B cell (primary cell): Measurements from ENCODE around the gene NFATC2. TPM values are rescaled to one million over a fixed set of nuclear protein-coding genes. Genes with fewer than 3 reads are reported as not detected.

Source experiments
- ATAC-seq: fragments of 200-7000 bp; cut with Tn5 transposase; one replicate; pipeline ENCODE4 v1.10.0; 2021; ENCODE audit warnings: low read depth, mild to moderate bottlenecking, moderate number of reproducible peaks, moderate library complexity
- CTCF ChIA-PET: fragments of 350-600 bp; sonication (Branson Sonifier 250); formaldehyde crosslinking; loops from one replicate; lab custom pipeline; 2021; ENCODE audit warnings: antibody characterized with exemption, inconsistent platforms; lab: Charles Lee
- POLR2A ChIA-PET: fragments of 350-600 bp; sonication (Branson Sonifier 250); formaldehyde crosslinking; loops from one replicate; lab custom pipeline; 2021; ENCODE audit warnings: antibody characterized with exemption; lab: Charles Lee
- DNase-seq: peaks from one replicate; pipeline ENCODE4 v3.0.0; 2013
- H2AFZ ChIP-seq: 2 replicates; pipeline ENCODE4 v1.6.1; 2012; ENCODE audit warnings: mild to moderate bottlenecking, low read depth, low read length; ENCODE audit not compliant: insufficient read depth, poor library complexity, severe bottlenecking
- H3K27ac ChIP-seq, 2 donors: 1 replicate in 1 of 2; 2 replicates in 1 of 2; pipeline ENCODE4 v1.5.1; 2012 to 2013; ENCODE audit warnings: low read length in 2 of 2, mild to moderate bottlenecking in 2 of 2, moderate library complexity in 1 of 2
- H3K27me3 ChIP-seq, 4 experiments: fragments of 200-600 bp in 1 of 4; sonication (generic) in 1 of 4; replicated peaks in 1 of 4; 1 replicate in 2 of 4; 2 replicates in 2 of 4; pipeline versions ENCODE4 v1.6.1 to v1.7.0; 2013 to 2016; ENCODE audit warnings: low read length in 3 of 4, mild to moderate bottlenecking in 2 of 4, mixed read lengths in 1 of 4, moderate library complexity in 1 of 4; ENCODE audit not compliant: insufficient read depth in 4 of 4, control insufficient read depth in 3 of 4; ENCODE audit errors: control extremely low read depth in 1 of 4
- H3K36me3 ChIP-seq, 2 experiments: replicated peaks in 1 of 2; 1 replicate in 1 of 2; 2 replicates in 1 of 2; pipeline versions ENCODE4 v1.6.1 to v1.7.1; 2013; ENCODE audit warnings: low read length in 1 of 2; ENCODE audit not compliant: insufficient read depth in 2 of 2, control insufficient read depth in 1 of 2; ENCODE audit errors: control extremely low read depth in 1 of 2, extremely low read depth in 1 of 2
- H3K4me1 ChIP-seq, 2 donors: fragments of 200-600 bp in 1 of 2; sonication (generic) in 1 of 2; 1 replicate in 1 of 2; 2 replicates in 1 of 2; pipeline versions ENCODE4 v1.5.1 to v1.6.1; 2013 to 2017; ENCODE audit warnings: low read length in 2 of 2; ENCODE audit not compliant: control insufficient read depth in 2 of 2, insufficient read depth in 2 of 2
- H3K4me2 ChIP-seq: replicated peaks from 2 replicates; pipeline ENCODE3; 2012; ENCODE audit warnings: mild to moderate bottlenecking, low read depth, low read length; ENCODE audit not compliant: poor library complexity, severe bottlenecking
- H3K4me3 ChIP-seq, 5 experiments: fragments of 200-600 bp in 1 of 5; sonication (generic) in 1 of 5; 1 replicate in 3 of 5; 2 replicates in 2 of 5; pipeline versions ENCODE4 v1.5.1 to v1.7.0; 2011 to 2016; ENCODE audit warnings: low read length in 4 of 5, mild to moderate bottlenecking in 4 of 5, low read depth in 2 of 5, control low read depth in 1 of 5, moderate library complexity in 1 of 5; ENCODE audit not compliant: insufficient read depth in 1 of 5; ENCODE audit errors: control extremely low read depth in 1 of 5, extremely low read depth in 1 of 5
- H3K79me2 ChIP-seq: fragments of 200-600 bp; sonication (generic); one replicate; pipeline ENCODE4 v1.6.0; 2016; ENCODE audit warnings: low read length; ENCODE audit not compliant: control insufficient read depth, insufficient read depth
- H3K9ac ChIP-seq: fragments of 200-600 bp; sonication (generic); 2 replicates; pipeline ENCODE4 v1.6.1; 2017; ENCODE audit warnings: mild to moderate bottlenecking, low read length, moderate library complexity
- H3K9me3 ChIP-seq, 3 donors: one replicate each; pipeline versions ENCODE4 v1.6.1 to v1.7.1; 2013; ENCODE audit warnings: low read length in 2 of 3; ENCODE audit not compliant: control insufficient read depth in 2 of 3, insufficient read depth in 1 of 3; ENCODE audit errors: control extremely low read depth in 1 of 3
- H4K20me1 ChIP-seq: 2 replicates; pipeline ENCODE4 v1.6.0; 2012; ENCODE audit warnings: mild to moderate bottlenecking, low read length; ENCODE audit not compliant: insufficient read depth, control insufficient read depth, poor library complexity, severe bottlenecking
- H3K27ac Mint-ChIP-seq: one replicate; pipeline ENCODE4 v1.8.0; 2021; ENCODE audit warnings: mixed read lengths
- H3K27me3 Mint-ChIP-seq: one replicate; pipeline ENCODE4 v1.8.0; 2021; ENCODE audit warnings: mixed read lengths
- H3K4me1 Mint-ChIP-seq: one replicate; pipeline ENCODE4 v1.8.0; 2021; ENCODE audit warnings: mixed read lengths
- H3K4me3 Mint-ChIP-seq: one replicate; pipeline ENCODE4 v1.8.0; 2021; ENCODE audit warnings: mixed read lengths
- H3K9me3 Mint-ChIP-seq: one replicate; pipeline ENCODE4 v1.8.0; 2022; ENCODE audit warnings: mixed read lengths; ENCODE audit not compliant: insufficient read depth
- EZH2 ChIP-seq: IDR thresholded peaks from 2 replicates; pipeline ENCODE4 v1.6.1; 2012; ENCODE audit warnings: borderline replicate concordance, low read depth, mild to moderate bottlenecking, moderate library complexity, low read length; ENCODE audit not compliant: insufficient read depth, poor library complexity, severe bottlenecking
- WGBS: methylation state at CpG from one replicate; pipeline ENCODE4 v1.1.5; 2013; ENCODE audit warnings: missing lambda C conversion rate; ENCODE audit not compliant: insufficient coverage; 5-methylcytosine and 5-hydroxymethylcytosine counted together
- intact Hi-C: fragments of 100-400 bp; cut with micrococcal nuclease; formaldehyde crosslinking; loops from one replicate; pipeline ENCODE4 v1.10.0; 2022
- polyA plus RNA-seq: library from polyadenylated mRNA; depleted of rRNA; stranded (reverse); fragments of >200 nt; gene quantifications from 2 replicates; pipeline ENCODE4 v1.2.3, GENCODE V29; 2012
- total RNA-seq, 2 donors: library from RNA; stranded (reverse); fragments of 120-200 nt in 1 of 2; gene quantifications; 1 replicate in 1 of 2; 2 replicates in 1 of 2; pipeline versions ENCODE4 v1.2.3 to v1.2.4, GENCODE V29; 2013 to 2022
- TF ChIP-seq, protein P1 (sequence below): fragments of 200-600 bp; IDR thresholded peaks from one replicate; pipeline ENCODE4 v1.8.0; 2022; ENCODE audit warnings: antibody characterized with exemption, mild to moderate bottlenecking

The NFATC2 gene
- total and polyA plus RNA-seq, 2 donors (not counting 1 experiment from before 2014, with no cell fraction given), result 10.1 to 38.0 TPM

DNA sequence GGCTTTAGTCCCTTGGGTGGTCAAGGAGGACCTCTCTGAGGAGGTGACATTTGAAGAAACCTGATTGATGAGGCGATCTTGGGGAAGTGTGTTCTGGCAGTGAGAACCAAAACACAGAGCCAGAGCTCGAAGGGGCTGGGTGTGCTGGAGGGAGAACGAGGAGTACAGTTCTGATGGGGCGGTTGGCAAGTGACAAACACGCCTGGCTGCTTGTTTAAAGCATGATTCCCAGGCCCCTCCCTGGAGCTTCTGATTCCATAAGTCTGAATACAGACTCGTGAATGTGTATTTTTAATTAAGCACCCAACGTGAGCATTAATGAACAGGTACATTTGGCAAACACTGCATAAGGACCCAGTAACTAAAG lies 886 bp upstream of the NFATC2 start:
- intact Hi-C loops, result loop anchor here (2.0 to 10.0 kb wide), 3 partner anchors 51 to 809 kb away; partner anchors contain the start of gene PARD6B
- WGBS, result 61% methylated on average over 6 of the region's 7 CpGs
- no peak overlapping the region for H3K27ac ChIP-seq
- ChIA-PET POLR2A (interaction anchor here (1.1 to 2.6 kb wide), 3 partner anchors 82 to 157 kb away, joined by 4 to 12 read pairs (median 6); no protein-coding TSS in a partner anchor), CTCF (interaction anchor here (0.7 to 3.7 kb wide), 7 partner anchors 17 to 764 kb away, joined by 3 to 37 read pairs (median 4); no protein-coding TSS in a partner anchor)
- peaks cover 21 to 36% of the 10 kb centered on the region in 2 donors for H3K4me1 ChIP-seq
- no peak overlapping the region for H3K9ac ChIP-seq
- Mint-ChIP-seq H3K4me3 (peak overlapping the region; percentile 87), H3K27me3 (peaks cover 8% of the 10 kb centered on the region), H3K4me1 (peaks cover 39% of the 10 kb centered on the region), H3K27ac (peak overlapping the region; percentile 85), H3K9me3 (no peaks in the 10 kb centered on the region)
- DNase-seq (no peak), ATAC-seq (no peak)
- H3K79me2 ChIP-seq, result peaks cover 37% of the 10 kb centered on the region
- H3K9me3 ChIP-seq, result no peaks in the 10 kb centered on the region
- no peak for TF ChIP-seq EZH2
- TF ChIP-seq, protein P1, sequence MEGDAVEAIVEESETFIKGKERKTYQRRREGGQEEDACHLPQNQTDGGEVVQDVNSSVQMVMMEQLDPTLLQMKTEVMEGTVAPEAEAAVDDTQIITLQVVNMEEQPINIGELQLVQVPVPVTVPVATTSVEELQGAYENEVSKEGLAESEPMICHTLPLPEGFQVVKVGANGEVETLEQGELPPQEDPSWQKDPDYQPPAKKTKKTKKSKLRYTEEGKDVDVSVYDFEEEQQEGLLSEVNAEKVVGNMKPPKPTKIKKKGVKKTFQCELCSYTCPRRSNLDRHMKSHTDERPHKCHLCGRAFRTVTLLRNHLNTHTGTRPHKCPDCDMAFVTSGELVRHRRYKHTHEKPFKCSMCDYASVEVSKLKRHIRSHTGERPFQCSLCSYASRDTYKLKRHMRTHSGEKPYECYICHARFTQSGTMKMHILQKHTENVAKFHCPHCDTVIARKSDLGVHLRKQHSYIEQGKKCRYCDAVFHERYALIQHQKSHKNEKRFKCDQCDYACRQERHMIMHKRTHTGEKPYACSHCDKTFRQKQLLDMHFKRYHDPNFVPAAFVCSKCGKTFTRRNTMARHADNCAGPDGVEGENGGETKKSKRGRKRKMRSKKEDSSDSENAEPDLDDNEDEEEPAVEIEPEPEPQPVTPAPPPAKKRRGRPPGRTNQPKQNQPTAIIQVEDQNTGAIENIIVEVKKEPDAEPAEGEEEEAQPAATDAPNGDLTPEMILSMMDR, result no peak
- peaks cover 0 to 14% of the 10 kb centered on the region in 2 experiments for H3K36me3 ChIP-seq
- peaks cover 25% of the 10 kb centered on the region for H4K20me1 ChIP-seq
- H3K4me2 ChIP-seq, result peak overlapping the region; percentile 88
- H3K27me3 ChIP-seq, result peaks cover 0 to 13% (median 0%) of the 10 kb centered on the region in 4 experiments
- H2AFZ ChIP-seq, result peak overlapping the region; percentile 69
- H3K4me3 ChIP-seq, result peak overlapping the region in 1 of 5 experiments; percentile 65

DNA sequence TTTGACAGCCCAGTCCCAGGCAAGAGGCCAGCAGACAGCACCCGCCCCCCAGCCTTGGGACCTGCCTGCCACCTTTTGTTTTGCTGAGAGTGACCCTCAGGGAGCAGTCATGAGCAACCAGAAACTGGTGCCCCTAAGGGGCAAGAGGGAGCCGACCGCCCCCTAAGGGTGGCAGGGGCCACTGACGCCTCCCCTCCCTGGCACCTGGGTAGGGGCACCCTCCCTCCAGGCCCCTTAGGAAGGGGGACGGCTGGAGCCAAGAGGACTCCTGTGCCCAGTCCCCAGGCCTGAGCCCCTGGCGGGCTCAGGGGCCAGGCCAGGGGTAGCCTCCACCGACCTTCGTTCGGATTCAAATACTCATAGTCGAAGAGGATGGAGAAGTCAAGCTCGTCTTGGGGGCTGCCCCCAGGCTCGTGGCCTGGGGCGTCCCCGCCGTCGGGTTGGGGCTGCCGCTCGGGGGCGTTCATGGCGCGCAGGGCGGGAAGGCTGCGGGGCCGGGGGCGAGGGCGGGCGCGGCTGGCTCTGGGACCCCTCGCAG lies 417 bp downstream of the NFATC2 start:
- POLR2A ChIA-PET, result interaction anchor here (0.6 to 2.6 kb wide), 8 partner anchors 15 to 238 kb away, joined by 3 to 12 read pairs (median 4); no protein-coding TSS in a partner anchor
- WGBS, result under 1% methylated on average over 29 of the region's 29 CpGs
- H3K27ac Mint-ChIP-seq, result peak overlapping the region; percentile 96
- no peaks in the 10 kb centered on the region for H3K9me3 ChIP-seq
- peaks cover 47% of the 10 kb centered on the region for H3K4me1 Mint-ChIP-seq
- peaks cover 50% of the 10 kb centered on the region for H3K79me2 ChIP-seq
- ATAC-seq (peak; percentile 53), DNase-seq (peak; percentile 89)
- H4K20me1 ChIP-seq, result peaks cover 38% of the 10 kb centered on the region
- peak overlapping the region; percentile 84 for H3K9ac ChIP-seq
- TF ChIP-seq, protein P1, result peak; percentile 75
- no peak for TF ChIP-seq EZH2
- peak overlapping the region; percentile 61 to 89 (median 74) for H3K4me3 ChIP-seq
- H3K36me3 ChIP-seq, result peaks cover 0 to 21% of the 10 kb centered on the region in 2 experiments
- H3K27ac ChIP-seq, result peak overlapping the region; percentile 88 to 96
- H3K27me3 Mint-ChIP-seq, result peaks cover 4% of the 10 kb centered on the region
- peaks cover 23 to 43% of the 10 kb centered on the region in 2 donors for H3K4me1 ChIP-seq
- CTCF ChIA-PET, result interaction anchor here (0.5 to 3.7 kb wide), 27 partner anchors 11 to 793 kb away, joined by 3 to 37 read pairs (median 4); no protein-coding TSS in a partner anchor
- peak overlapping the region; percentile 97 for H3K4me3 Mint-ChIP-seq
- H3K27me3 ChIP-seq, result peaks cover 0 to 9% (median 0%) of the 10 kb centered on the region in 4 experiments
- no peaks in the 10 kb centered on the region for H3K9me3 Mint-ChIP-seq
- peak overlapping the region; percentile 88 for H3K4me2 ChIP-seq
- H2AFZ ChIP-seq, result peak overlapping the region; percentile 70
- intact Hi-C loops, result loop anchor here (1.0 to 10.0 kb wide), 5 partner anchors 45 to 807 kb away; partner anchors contain the start of gene PARD6B
